Activated gamma-delta T cell treated with Interleukin-2 at 50 U/mL for 16 hours (primary cell): ENCODE data around the gene DTD2.
"Not testable (repeated sequence)": the region's sequence is repeated elsewhere in the genome, so short reads cannot be mapped to it uniquely, and the experiment has no call there.

Experiments
- DNase-seq: peaks from one replicate; pipeline ENCODE4 v3.0.0-alpha.2; 2020

Gene DTD2

GRCh38 chr14:31456841-31457664, at the start of gene DTD2:
Gene DTD2, minus strand, starts transcription at chr14:31457506. Its CDS starts 113 bp downstream, at chr14:31457393.
- peak; percentile 90 for DNase-seq

DNA sequence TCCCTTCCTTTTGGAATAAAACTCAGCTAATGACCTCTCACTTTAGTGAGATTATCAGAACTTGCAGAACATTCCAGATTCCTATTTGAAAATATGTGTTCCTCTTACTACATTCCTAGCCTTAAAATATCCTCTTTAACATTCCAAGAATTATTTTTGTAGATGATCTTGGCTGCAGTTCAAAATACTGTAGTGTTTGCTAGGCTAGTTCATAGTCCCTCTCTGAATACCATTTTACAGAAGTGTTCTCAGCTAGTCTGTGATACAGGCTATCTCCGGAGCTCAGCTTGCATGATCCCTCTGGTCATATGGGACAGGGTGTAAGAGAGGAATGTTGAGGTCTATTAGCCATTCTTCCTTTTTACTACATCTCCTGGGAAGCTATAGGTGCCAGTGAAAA, 48.1 kb upstream of the DTD2 start:
- DNase-seq: no peak

GRCh38 chr14:31501870-31502269, 44.6 kb upstream of the DTD2 start:
- DNase-seq: no peak

DNA sequence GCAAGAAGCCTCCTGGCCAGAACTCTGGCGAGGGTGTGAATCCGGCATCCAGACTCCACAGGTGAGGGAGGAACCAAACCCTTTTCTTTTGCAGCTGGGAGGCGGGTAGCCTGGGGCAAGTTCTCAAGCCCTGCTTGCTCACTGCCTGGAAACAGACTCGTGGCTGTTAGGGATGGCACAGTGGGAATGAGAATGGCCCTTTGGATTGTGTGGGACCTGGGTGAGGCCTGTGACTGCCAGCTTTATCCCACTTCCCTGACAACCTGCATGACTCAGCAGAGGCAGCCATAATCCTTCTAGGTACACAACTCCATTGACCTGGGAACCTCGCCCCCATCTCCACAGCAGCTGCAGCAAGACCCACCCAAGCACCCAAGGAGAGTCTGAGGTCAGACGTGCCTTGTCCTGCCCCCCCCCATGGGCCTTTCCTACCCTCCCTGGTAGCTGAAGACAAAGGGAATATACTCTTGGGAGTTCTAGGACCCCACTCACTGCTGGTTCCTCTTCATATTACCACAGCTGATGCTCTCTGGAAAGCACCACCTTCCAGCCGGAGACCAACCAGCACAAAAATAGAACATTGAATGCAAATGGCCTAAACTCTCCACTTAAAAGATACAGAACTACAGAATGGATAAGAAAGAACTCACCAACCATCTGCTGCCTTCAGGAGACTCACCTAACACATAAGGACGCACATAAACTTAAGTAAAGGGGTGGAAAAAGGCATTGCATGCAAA, 35.6 kb upstream of the DTD2 start:
- no peak for DNase-seq

- no peak for DNase-seq
Measured at GRCh38 chr14:31489691-31490090, 32.4 kb upstream of the DTD2 start.

GRCh38 chr14:31487886-31488285, 30.6 kb upstream of the DTD2 start, which contains the start of gene GPR33:
Gene GPR33, minus strand, starts transcription at chr14:31488039. Its CDS starts 4,074 bp downstream, at chr14:31483965.
- no peak for DNase-seq

- DNase-seq: no peak
Measured at GRCh38 chr14:31486764-31487163, 29.5 kb upstream of the DTD2 start.

- DNase-seq: no peak
Measured at GRCh38 chr14:31484754-31485153, 27.4 kb upstream of the DTD2 start.

DNA sequence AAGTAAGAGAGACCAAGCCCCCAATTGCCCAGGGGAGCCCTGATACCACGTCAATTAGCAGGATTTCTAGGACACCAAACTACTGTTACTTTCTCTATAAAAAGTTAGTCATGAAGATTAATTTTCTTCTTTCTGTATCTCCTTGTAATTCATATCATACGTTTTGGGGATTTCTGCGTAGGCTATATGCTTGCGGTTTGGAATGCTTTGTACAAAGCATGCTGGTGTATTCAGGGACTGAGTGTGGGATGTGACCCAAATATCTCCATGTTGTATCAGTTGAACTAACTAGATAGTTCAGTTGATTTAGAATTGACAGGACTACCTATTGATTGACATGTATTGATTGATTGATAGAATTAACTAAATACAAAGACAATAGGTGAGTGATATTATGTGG, 22.9 kb upstream of the DTD2 start:
- DNase-seq: no peak

DNA sequence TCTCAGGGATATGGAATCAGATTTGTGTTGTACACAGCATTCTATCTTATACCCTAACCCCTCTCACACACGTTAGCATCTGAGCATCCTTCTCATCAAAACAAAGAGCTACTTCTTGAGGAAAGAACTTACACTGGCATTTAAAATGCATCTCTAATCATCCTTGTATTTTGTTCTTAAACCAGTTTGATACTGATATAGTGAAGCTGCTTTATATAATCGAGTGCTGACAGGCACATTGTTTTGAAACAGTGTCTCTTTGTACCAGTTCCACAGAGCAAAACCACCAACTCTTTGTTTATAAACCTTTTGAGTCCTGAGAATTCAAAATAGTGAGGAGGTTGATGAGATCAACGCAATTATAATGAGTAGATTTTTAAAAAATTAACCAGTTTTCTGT, 21.7 kb upstream of the DTD2 start:
- no peak for DNase-seq

- DNase-seq: no peak
Measured at GRCh38 chr14:31477248-31477647, 19.9 kb upstream of the DTD2 start.

DNA sequence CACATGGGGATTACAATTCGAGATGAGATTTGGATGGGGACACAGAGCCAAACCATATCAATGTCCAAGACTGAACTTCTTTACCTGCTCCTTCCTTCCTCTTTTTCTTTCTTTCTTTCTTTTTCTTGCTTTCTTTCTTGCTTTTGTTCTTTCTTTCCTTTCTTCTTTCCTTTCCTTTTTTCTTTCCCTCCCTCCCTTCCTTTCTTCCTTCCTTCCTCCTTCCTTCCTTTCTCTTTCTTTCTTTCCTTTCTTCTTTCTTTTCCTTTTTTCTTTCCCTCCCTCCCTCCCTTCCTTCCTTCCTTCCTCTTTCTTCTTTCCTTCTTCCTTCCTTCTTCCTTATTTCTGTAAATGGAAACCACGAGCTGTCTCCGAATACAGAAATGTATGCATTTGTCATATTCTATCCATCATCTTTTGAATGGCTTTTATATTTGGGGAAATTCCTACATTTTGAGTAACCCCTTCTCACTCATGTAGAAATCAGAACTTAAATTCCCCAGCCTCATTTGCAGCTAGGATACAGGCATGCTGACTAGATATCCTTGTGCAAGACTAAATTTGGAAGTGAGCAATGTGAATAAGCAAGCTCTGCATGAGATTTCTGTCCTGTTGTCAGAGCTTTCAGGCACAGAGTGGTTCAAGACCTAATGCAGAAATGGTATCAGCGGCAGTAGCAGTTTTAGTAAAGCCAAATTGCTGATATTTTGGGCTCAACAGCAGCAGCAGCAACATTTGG, 19.0 kb upstream of the DTD2 start:
- no peak for DNase-seq

GRCh38 chr14:31466554-31466953, 9.2 kb upstream of the DTD2 start:
- no peak for DNase-seq

GRCh38 chr14:31465111-31465510, 7.8 kb upstream of the DTD2 start:
- DNase-seq: no peak

GRCh38 chr14:31462450-31462849, 5.1 kb upstream of the DTD2 start:
- not testable (repeated sequence) for DNase-seq

DNA sequence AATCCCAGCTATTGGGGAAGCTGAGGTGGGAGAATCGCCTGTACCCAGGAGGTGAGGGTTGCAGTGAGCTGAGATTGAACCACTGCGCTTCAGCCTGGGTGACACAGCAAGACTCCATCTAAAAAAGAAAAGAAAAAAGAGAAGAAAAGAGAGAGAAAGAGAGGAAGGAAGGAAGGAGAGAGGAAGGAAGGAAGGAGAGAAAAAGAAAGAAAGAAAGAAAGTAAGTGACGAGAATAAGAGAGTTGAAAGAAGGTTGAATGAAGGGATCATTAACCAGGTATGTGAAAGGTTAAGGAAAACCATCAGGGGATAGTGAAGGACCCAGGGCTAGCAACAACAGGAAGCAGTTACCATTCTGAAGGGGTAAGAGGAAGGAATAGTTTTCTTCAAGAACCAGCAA, 4.2 kb upstream of the DTD2 start:
- DNase-seq: no peak

DNA sequence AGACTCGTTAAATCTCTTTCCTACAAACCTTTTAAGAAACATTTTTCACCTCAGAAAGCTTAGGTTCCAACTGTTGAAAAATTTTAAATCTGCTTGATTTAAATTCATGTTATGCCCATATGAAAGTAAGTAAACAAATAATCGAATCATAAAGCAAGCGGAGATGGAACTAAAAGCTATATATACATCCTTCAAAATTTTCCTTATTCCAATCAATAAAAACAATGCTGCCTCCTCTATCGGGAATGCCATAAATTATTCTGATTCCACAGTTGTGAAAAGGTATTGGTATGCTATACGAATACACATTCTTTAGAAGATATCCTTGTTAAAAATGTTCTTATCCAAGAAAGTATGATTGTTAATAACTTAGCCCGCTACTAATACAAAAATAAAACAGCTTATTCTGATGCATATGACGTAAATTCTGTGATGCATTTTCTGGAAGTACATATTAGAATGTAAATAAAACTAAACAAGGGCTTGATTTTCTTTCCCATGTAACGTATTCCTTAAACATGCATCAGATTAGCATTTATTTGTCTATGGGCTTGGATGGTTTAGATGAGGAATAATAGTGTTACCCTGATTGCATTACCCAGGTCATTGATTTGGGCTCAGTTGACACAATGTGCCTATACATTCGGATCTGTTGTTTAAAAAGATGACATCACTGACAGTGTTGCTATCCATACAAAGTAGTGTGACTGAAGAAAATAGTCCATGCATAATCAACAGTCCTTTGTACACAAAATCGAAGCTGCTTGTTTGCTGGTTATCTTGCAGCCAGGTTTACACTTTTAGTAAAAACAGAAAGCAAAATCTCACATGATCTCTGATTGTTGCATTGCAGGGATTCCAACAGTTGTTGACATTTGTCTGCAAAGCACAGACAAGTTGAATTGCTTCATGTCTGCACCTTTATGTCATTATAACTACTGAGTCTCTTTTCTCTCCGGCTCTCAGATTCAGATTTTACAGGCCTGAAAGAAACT, 656 bp upstream of the DTD2 start:
- DNase-seq: no peak

GRCh38 chr14:31449971-31450610, 7.2 kb downstream of the DTD2 start:
- no peak for DNase-seq

DNA sequence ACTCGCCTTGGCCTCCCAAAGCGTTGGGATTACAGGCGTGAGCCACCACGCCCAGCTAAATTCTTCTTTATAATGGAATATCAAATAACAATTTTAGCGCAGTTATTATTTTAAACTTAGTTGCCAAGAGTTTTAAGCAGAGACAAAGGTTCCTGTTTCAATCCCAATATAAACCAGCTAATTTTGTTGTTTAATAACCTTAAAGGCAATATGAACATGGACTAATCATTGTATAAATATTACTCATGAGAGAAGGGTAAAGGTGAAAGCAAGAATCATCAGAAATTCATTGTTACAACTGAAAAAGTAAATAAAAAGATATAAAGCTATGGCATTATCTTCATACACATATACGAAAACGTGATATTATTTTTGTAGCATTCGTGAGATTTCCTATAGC, 8.2 kb downstream of the DTD2 start:
- DNase-seq: no peak

DNA sequence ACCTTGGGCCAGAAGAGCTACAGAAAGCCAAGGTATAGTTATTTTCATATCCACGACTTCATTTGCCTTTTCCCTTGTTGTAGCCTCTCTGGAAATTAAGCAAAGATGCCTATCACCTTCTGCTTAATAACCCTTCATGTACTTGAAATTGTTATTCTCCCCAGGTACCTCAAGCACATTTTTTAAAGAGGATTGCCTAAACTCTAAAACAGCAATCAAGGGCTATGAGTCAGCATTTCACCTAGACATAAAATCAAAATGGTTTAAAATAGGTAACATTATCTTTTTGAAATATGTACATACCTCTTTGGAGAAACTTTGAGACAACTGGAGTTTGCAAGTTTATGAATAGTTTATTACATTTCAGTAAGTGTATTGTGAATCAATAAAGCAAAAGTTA, 11.6 kb downstream of the DTD2 start:
- DNase-seq: no peak

DNA sequence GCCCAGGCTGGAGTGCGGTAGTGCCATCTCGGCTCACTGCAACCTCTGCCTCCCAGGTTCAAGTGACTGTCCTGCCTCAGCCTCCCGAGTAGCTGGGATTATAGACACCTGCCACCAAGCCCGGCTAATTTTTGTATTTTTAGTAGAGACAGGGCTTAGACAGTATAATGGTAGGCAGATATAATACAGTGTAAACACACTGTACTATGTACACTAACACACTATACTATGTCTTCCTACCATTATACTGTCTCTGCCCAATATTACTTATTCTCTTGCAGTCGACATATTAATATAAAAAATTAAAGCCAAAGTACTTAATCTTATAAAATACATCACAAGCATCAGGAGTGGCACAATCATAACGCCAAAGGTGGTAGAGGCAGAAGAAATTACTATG, 15.0 kb downstream of the DTD2 start:
- no peak for DNase-seq
